HG03280 (cell line): Measurements from ENCODE around the gene ACLY.

Experiments
- ATAC-seq: cut with Tn5 transposase; IDR thresholded peaks from one replicate; pipeline ENCODE4 v1.9.1; 2021; ENCODE audit warnings: mild to moderate bottlenecking, moderate library complexity; ENCODE audit not compliant: unreplicated experiment

Gene ACLY

DNA sequence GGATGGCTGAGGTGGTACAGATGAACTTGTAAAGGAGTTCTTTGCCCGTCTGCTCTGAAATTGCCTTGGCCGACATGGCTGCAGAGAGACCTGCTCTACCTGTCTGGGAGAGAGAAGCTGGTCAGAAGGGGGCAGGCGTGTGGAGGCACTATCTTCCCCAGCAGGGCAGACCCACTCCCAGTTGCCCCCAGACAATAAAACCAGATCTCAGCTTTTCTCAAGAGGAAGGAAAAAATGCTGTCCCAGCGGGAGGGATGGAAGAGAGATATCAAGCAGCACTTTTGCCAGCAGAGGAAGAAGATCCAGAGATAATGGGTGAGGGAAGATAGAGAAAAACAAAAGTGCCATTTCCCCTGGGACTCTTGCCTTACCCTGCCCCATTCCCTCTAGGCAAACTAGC, 5.0 kb downstream of the ACLY start:
- no peak for ATAC-seq

DNA sequence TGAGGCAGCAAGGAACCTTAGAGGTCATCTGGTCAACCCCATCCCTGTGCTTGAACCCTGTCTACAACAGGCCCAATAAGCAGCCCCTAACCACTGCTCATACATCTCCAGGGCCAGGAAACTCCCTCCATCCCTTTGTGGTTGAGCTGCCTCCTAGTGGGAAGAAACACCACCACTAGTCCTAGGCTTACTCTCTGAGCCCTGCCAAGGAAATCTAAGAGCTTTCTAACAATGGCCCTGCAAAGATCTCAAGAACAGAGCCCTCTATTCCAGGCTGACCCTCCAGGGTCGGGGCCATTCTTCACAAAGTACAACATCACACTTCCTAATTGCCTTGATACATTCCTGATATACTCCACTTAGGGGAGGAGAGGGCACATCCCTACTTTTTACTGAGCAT, 5.8 kb downstream of the ACLY start:
- ATAC-seq, result no peak

- no peak for ATAC-seq
Measured at GRCh38 chr17:41910701-41911391, 7.9 kb downstream of the ACLY start.

DNA sequence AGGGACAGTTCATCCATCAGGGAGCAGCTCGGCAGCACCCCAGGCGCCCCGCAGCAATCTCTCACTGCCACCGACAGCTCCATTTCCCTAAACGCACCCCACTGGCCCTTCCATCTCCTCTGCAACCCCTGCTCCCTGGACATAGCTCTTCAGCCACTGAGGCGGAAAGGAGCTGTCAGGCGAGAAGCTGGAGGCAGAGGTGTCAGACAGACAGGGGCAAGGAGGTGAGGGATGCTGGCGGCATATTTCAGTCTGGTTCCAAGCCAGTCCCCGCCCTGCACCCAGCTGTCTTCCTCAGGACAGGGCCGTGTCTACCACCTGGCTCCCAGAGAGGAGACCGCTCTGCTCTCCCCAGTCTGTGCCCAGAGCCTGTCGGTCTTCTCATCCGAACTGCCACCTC, 9.7 kb downstream of the ACLY start:
- ATAC-seq, result no peak

- ATAC-seq, result no peak
Measured at GRCh38 chr17:41907633-41908539, 10.9 kb downstream of the ACLY start.

GRCh38 chr17:41907185-41907556, 11.6 kb downstream of the ACLY start:
- no peak for ATAC-seq

- no peak for ATAC-seq
Measured at GRCh38 chr17:41906465-41907184, 12.1 kb downstream of the ACLY start.

DNA sequence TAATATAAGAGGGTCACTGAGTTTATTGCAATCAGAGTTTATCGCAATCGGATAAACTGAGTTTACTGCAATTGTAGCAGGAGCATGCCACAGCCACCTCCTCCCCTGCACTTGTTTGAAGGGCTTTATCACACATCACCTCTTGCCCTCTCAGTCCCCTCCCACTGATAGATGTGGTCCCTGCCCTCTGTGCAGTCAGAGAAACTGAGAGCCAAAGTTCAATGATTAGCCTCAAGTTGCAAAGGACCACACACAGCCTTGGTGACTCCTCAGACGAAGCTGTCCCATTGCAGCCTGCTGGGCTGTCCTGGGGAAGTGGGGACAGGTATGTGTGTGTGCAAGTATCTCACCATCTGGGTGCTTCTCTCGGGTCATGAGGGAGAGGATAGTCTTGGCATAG, 13.6 kb downstream of the ACLY start:
- no peak for ATAC-seq

DNA sequence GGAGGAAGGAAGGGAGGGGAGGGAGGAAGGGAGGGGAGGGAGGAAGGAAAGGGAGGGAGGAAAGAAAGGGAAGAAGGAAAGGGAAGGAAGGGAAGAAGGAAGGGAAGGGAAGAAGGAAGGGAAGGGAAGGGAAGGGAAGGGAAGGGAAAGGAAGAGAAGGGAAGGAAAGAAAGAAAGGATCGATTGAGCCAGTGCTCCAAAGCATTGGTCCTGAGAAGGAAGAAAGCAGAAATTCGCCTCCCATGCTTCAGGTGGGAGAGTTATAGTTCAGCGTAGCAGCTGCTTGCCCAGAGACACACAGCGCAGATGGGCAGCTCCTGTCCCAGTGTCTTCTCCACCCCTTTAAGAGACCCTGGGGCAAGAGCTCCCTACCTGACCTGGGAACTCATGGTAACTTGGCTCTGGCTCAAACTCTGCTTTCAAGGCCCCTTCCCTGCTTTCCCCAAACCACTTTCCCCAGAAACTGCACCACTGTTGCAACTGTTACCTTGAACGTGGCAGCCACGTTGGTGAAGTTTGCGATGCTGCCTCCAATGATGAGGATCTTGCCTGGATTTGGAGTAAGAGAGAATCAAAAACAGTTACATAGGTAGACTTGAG, 14.4 kb downstream of the ACLY start:
- ATAC-seq, result no peak

DNA sequence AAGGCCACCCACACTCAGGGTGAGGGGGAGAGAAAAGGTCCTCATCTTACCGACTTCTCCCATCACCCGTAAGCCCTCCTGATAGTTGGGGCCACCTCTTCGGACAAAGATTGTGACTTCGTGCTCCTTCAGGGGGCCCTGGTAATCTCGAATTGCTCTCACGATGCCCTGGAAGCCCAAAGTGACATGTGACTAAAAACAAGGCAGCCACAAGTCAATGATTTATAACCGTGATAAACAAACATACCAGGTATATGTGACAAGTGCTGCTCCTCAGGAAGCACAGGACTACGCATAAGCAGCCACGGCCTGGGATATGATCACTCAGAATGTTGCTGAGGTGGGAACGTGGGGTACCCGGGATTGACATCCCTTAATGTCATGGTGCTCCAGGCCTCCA, 17.1 kb downstream of the ACLY start:
- no peak for ATAC-seq

DNA sequence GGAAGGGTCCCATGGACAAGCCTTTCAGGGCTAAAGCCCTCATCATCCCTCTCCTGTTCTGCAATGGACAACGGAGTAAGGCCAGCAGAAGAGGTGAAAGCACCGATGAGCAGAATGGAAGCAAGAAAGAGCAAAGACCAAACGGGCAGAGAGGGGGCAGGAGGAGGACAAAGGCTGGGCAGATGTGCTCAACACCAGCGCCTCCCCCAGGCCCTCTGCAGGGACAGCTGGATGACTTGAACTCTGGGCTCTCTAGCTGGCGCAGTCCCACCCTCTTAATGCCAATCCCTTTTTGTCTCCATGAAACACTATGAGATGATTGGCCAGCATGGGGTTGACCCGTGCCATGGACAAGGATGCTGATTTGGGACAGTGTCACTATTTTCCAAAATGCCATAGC, 22.0 kb downstream of the ACLY start:
- no peak for ATAC-seq

- ATAC-seq, result no peak
Measured at GRCh38 chr17:41895617-41896016, 23.1 kb downstream of the ACLY start.

GRCh38 chr17:41894791-41895331, 23.9 kb downstream of the ACLY start:
- ATAC-seq, result no peak

DNA sequence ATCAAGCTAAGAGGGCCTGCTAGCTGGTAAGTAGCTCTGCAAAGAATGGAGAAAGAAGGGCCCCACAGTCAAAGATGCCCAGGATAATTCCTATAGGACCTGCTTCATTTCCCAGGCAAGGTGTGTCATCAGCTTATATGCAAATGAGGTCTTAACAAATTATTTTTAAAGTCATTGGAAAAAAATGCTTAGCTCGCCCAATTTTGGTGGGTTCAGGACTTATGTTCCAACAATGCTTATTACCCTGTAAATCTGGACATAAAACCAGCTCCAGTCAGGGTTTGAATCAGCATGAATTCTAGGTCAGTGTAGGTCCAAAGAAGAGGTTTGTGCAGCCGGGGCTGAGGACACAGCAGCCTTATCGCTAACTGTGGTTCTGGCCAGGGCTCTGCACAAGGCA, 25.4 kb downstream of the ACLY start:
- no peak for ATAC-seq

DNA sequence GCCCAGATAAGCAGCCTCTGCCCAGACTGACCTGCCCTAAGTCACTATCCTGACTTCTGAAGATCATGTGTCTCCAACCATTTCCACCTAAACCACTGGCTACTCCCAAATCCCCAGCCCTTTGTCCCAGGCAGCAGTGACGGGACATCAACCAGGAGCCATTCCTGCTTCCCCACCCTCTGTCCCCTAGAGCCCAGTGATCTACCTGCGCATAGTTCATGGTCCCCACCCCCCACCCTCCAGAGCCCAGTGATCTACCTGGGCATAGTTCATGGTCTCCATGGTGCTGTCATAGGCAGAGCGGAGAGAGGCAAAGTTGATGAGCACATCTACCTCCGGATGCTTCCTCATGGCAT, 26.8 kb downstream of the ACLY start:
- ATAC-seq, result no peak

- ATAC-seq, result no peak
Measured at GRCh38 chr17:41891135-41892020, 27.4 kb downstream of the ACLY start.

GRCh38 chr17:41888332-41888965, 30.3 kb downstream of the ACLY start:
- ATAC-seq, result no peak

DNA sequence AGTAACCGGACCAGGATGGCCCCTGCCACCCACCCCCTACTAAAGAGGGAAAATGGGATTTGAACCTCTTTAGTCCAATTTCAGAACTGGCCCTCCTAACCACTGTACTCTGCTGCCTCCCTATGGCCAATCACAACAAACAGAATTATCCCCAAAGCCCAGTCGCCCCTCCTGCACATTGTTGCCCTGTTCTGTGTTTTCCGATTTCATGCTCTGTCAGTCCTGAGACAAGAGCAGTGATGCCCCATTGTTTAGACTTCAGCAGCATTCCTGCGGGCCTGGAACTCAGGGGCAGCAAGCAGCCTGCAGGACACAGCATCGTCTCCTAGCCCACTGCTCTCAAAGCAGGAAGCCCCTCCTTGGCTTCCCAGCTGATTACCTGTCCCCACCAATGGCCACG, 33.0 kb downstream of the ACLY start:
- no peak for ATAC-seq

- no peak for ATAC-seq
Measured at GRCh38 chr17:41882756-41883155, 36.0 kb downstream of the ACLY start.

GRCh38 chr17:41880130-41880529, 38.6 kb downstream of the ACLY start:
- no peak for ATAC-seq
